Heart left ventricle (tissue), 13 donors: ENCODE measurements around the gene PTH2.

Experiments used
- POLR2A ChIP-seq, 2 donors: fragments of 450-650 bp; IDR thresholded peaks; one replicate each; pipeline ENCODE4 v1.6.1; 2017; ENCODE audit warnings: antibody characterized with exemption in 2 of 2, mild to moderate bottlenecking in 2 of 2, moderate library complexity in 2 of 2
- TF ChIP-seq, protein P1 (sequence below), 12 donors: fragments of 200-600 bp; sonication (generic) in 4 of 12; IDR thresholded peaks; one replicate each; pipeline versions ENCODE4 v1.5.0 to v1.8.0; 2018 to 2022; ENCODE audit warnings: antibody characterized with exemption in 12 of 12, mild to moderate bottlenecking in 5 of 12
- donor health status: ischemic (EF 13 %, LVEDD 7.1; RV severe dilation, severe dysfunction).
- donor health status: DM: no; HTN: yes; CAD: no.
- donor health status: DM: no; HTN: no; CAD: no.
- donor health status: ischemic (EF 25% LVEDD 6.9; RV normal size, moderate dysfunction).
- donor health status: ischemic (EF 25% LVEDD 5.7; RV mildly dilated, moderate dysfunction).
- donor health status: ischemic (EF 35%, LVEDD 5.7; RV mildly dilated, moderate dysfunction).
- donor health status: nonischemic (EF 11% LVEDD 7.7; RV severe dilation, severe dysfunction).
- donor health status: DM: yes; HTN: yes; CAD: no.
- donor health status: PGD.
- donor health status: ischemic (EF 29% LVEDD 5.4; RV normal size, mild dysfunction).
- donor health status: nonischemic (EF 23%, LVEDD 6.1; RV moderate dilation, normal function).

DNA sequence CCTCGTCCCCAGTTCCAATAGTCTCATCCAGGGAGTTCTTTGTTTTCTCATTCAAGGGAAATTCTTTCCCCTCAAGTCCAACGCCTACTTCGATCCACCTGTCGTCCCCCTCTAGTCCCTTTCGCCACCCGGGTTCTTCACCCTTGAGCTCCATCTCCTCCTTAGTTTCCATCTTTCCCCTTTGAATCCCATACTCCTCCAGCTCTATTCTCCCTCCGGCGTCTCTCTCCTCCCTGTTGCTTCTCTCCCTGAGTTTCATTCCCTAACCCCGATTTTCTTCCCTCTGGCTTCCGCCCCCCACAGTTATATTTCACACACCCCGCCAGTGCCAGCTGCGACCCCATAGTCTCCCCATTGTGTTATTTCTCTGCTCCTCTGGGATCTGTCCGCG is 18.7 kb upstream of the PTH2 start:
- TF ChIP-seq, protein P1, sequence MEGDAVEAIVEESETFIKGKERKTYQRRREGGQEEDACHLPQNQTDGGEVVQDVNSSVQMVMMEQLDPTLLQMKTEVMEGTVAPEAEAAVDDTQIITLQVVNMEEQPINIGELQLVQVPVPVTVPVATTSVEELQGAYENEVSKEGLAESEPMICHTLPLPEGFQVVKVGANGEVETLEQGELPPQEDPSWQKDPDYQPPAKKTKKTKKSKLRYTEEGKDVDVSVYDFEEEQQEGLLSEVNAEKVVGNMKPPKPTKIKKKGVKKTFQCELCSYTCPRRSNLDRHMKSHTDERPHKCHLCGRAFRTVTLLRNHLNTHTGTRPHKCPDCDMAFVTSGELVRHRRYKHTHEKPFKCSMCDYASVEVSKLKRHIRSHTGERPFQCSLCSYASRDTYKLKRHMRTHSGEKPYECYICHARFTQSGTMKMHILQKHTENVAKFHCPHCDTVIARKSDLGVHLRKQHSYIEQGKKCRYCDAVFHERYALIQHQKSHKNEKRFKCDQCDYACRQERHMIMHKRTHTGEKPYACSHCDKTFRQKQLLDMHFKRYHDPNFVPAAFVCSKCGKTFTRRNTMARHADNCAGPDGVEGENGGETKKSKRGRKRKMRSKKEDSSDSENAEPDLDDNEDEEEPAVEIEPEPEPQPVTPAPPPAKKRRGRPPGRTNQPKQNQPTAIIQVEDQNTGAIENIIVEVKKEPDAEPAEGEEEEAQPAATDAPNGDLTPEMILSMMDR (IDR thresholded peaks at IDR 0.05) = no peak
- TF ChIP-seq POLR2A (IDR thresholded peaks at IDR 0.05) = no peak
